Effector memory CD8-positive, alpha-beta T cell (primary cell): ENCODE results near the gene TAF11L11.
"Not testable (repeated sequence)": the region's sequence is repeated elsewhere in the genome, so short reads cannot be mapped to it uniquely, and the experiment has no call there.

Experiments
- ATAC-seq: fragments of 150-1000 bp; cut with Tn5 transposase; replicated peaks from 2 replicates; pipeline ENCODE4 v1.10.0; 2021; ENCODE audit warnings: mild to moderate bottlenecking, moderate library complexity
- DNase-seq, 3 experiments: peaks; one replicate each; pipeline ENCODE4 v3.0.0; 2021
- H3K27ac Mint-ChIP-seq, 2 donors: one replicate each; pipeline ENCODE4 v1.8.0; 2022; ENCODE audit warnings: mild to moderate bottlenecking in 2 of 2, mixed read lengths in 2 of 2, moderate library complexity in 2 of 2
- H3K27me3 Mint-ChIP-seq, 2 donors: one replicate each; pipeline ENCODE4 v1.8.0; 2022; ENCODE audit warnings: mixed read lengths in 2 of 2
- H3K36me3 Mint-ChIP-seq: one replicate; pipeline ENCODE4 v1.8.0; 2022; ENCODE audit warnings: mild to moderate bottlenecking, moderate library complexity, mixed read lengths; ENCODE audit not compliant: insufficient read depth
- H3K4me1 Mint-ChIP-seq, 2 donors: one replicate each; pipeline ENCODE4 v1.8.0; 2022; ENCODE audit warnings: low read depth in 2 of 2, mixed read lengths in 2 of 2
- H3K4me3 Mint-ChIP-seq, 2 donors: one replicate each; pipeline ENCODE4 v1.8.0; 2022; ENCODE audit warnings: mild to moderate bottlenecking in 2 of 2, mixed read lengths in 2 of 2, moderate library complexity in 2 of 2
- H3K9me3 Mint-ChIP-seq, 2 donors: one replicate each; pipeline ENCODE4 v1.8.0; 2022; ENCODE audit warnings: mixed read lengths in 2 of 2

TAF11L11 gene

DNA sequence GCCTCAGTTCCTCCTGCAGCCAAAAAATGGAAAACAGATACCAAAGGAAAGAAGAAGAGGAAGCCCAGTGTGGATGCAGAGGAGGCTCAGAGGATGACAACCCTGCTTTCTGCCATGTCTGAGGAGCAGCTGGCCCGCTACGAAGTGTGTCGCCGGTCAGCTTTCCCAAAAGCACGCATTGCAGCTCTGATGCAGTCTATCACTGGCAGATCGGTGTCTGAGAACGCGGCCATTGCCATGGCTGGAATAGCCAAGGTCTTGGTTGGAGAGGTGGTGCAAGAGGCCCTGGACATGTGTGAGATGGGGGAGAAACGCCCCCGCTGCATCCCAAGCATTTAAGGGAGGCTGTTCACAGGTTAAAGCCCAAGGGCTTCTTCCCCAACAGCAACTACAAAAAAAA lies 45.2 kb downstream of the TAF11L11 start:
- not testable (repeated sequence) for H3K27ac Mint-ChIP-seq, H3K36me3 Mint-ChIP-seq, H3K4me1 Mint-ChIP-seq, DNase-seq, H3K27me3 Mint-ChIP-seq, ATAC-seq, H3K4me3 Mint-ChIP-seq
- peaks cover 7 to 21% of the 10 kb centered on the region in 2 donors for H3K9me3 Mint-ChIP-seq

DNA sequence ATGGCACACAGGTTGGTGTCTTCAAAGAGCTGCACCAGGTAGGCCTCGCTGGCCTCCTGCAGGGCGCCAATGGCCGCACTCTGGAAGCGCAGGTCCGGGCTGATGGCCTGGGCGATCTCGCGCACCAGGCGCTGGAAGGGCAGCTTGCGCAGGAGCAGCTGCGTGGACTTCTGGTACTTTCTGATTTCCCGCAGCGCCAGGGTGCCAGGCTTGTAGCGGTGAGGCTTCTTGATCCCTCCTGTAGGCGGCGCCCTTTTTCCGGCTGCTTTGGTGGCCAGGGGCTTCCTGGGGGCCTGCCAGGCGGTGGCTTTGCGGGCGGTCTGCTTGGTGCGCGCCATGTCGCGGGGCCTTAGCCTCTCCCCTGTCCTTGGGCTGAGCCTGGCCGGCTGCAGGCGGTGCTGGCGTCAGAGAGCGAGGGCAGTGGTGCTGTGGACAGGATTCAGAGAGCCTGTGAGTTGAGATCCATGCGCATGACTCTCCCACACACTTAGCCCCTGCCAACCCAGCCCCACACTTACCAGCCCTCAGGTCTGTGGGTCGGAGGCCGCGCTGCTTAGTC lies 51.3 kb downstream of the TAF11L11 start:
- H3K4me1 Mint-ChIP-seq, H3K9me3 Mint-ChIP-seq, H3K27me3 Mint-ChIP-seq, H3K4me3 Mint-ChIP-seq, ATAC-seq, H3K36me3 Mint-ChIP-seq, DNase-seq, H3K27ac Mint-ChIP-seq: not testable (repeated sequence)
